HepG2 (cell line): ENCODE results near the gene LMOD2. TPM values are rescaled to one million over a fixed set of nuclear protein-coding genes. Genes with fewer than 3 reads are reported as not detected.

ENCODE experiments used
- ATAC-seq: fragments of 200-7000 bp; cut with Tn5 transposase; 3 replicates; pipeline ENCODE4 v1.9.1; 2020; ENCODE audit warnings: mild to moderate bottlenecking, moderate library complexity
- BruUV-seq: library from RNA; stranded (reverse); fragments of 400-500 nt; replicated peaks from 2 replicates; lab custom pipeline; 2021; lab: Mats Ljungman, UMichigan
- CTCF ChIA-PET: fragments of 300-600 bp; formaldehyde crosslinking; extraction: SDS; loops from one replicate; lab custom pipeline; 2021; ENCODE audit warnings: low total read pairs, inconsistent platforms, low intra/inter-chr PET ratio; lab: Yijun Ruan, JAX
- POLR2A ChIA-PET: fragments of 350-600 bp; sonication (Branson Sonifier 250); formaldehyde crosslinking; loops from one replicate; lab custom pipeline; 2020; ENCODE audit warnings: antibody characterized with exemption, inconsistent platforms; lab: Yijun Ruan, JAX
- DNase-seq: peaks from one replicate; pipeline ENCODE4 v3.0.0-alpha.2; 2015; ENCODE audit warnings: low spot score
- FAIRE-seq: peaks from 3 replicates; lab custom pipeline; 2011; peaks lifted over from hg19 to GRCh38; lab: Jason Lieb, UNC
- H2AFZ ChIP-seq: one replicate; pipeline ENCODE4 v1.6.1; 2011; ENCODE audit warnings: low read length, inconsistent platforms
- H3K27ac ChIP-seq: fragments of 300-600 bp; 3 replicates; pipeline ENCODE4 v1.8.0; 2011; ENCODE audit warnings: mixed run types, mild to moderate bottlenecking, mixed read lengths, low read length, inconsistent platforms; ENCODE audit not compliant: insufficient read depth; ENCODE audit errors: extremely low read length
- H3K27me3 ChIP-seq, 2 experiments: fragments of 200-600 bp in 1 of 2; 2 replicates in 1 of 2; 3 replicates in 1 of 2; pipeline versions ENCODE4 v1.6.0 to v1.8.0; 2011; ENCODE audit warnings: low read length in 2 of 2, mild to moderate bottlenecking in 2 of 2, moderate library complexity in 2 of 2, inconsistent platforms in 1 of 2; ENCODE audit not compliant: insufficient read depth in 2 of 2, control insufficient read depth in 1 of 2
- H3K36me3 ChIP-seq, 2 experiments: fragments of 200-600 bp in 1 of 2; replicated peaks in 1 of 2; 2 replicates in 1 of 2; 3 replicates in 1 of 2; pipeline versions ENCODE4 v1.5.1 to v1.8.0; 2011; ENCODE audit warnings: low read length in 2 of 2, inconsistent platforms in 1 of 2; ENCODE audit not compliant: insufficient read depth in 2 of 2, control insufficient read depth in 1 of 2
- H3K4me1 ChIP-seq: 2 replicates; pipeline ENCODE4 v1.5.1; 2012; ENCODE audit warnings: low read length, inconsistent platforms; ENCODE audit not compliant: insufficient read depth
- H3K4me2 ChIP-seq: 2 replicates; pipeline ENCODE4 v1.6.0; 2011; ENCODE audit warnings: low read depth, low read length, inconsistent platforms
- H3K4me3 ChIP-seq, 3 experiments: fragments of 200-600 bp in 1 of 3; sonication (generic), shearing (Covaris generic) in 1 of 3; replicated peaks in 1 of 3; 2 replicates each; pipeline ENCODE4 v1.5.1; 2011 to 2016; ENCODE audit warnings: low read length in 3 of 3, inconsistent platforms in 2 of 3, low read depth in 2 of 3, mild to moderate bottlenecking in 2 of 3, control low read depth in 1 of 3, mixed read lengths in 1 of 3; ENCODE audit not compliant: insufficient read depth in 1 of 3
- H3K79me2 ChIP-seq: one replicate; pipeline ENCODE4 v1.6.1; 2011; ENCODE audit warnings: low read length, inconsistent platforms; ENCODE audit not compliant: insufficient read depth
- H3K9ac ChIP-seq: 2 replicates; pipeline ENCODE4 v1.6.0; 2011; ENCODE audit warnings: mild to moderate bottlenecking, low read depth, low read length, inconsistent platforms; ENCODE audit not compliant: insufficient read depth
- H3K9me3 ChIP-seq: 2 replicates; pipeline ENCODE4 v1.5.1; 2012; ENCODE audit warnings: mild to moderate bottlenecking, low read length
- H4K20me1 ChIP-seq: 2 replicates; pipeline ENCODE4 v1.6.0; 2011; ENCODE audit warnings: inconsistent platforms, mild to moderate bottlenecking, low read length, moderate library complexity; ENCODE audit not compliant: insufficient read depth
- FOXA3 ChIP-seq: IDR thresholded peaks from 2 replicates; pipeline ENCODE4 v1.6.1; 2016; ENCODE audit warnings: missing genetic modification reagents, missing compliant biosample characterization
- HNRNPK ChIP-seq: fragments of 200-400 bp; formaldehyde crosslinking; IDR thresholded peaks from 2 replicates; pipeline ENCODE4 v1.6.1; 2018; ENCODE audit warnings: low read length, low read depth, moderate library complexity, mild to moderate bottlenecking; ENCODE audit not compliant: poor library complexity, severe bottlenecking
- KLF9 ChIP-seq: IDR thresholded peaks from 2 replicates; pipeline ENCODE4 v1.6.1; 2016; ENCODE audit warnings: low read depth
- PCBP1 ChIP-seq: fragments of 200-400 bp; formaldehyde crosslinking; IDR thresholded peaks from 2 replicates; pipeline ENCODE4 v1.6.1; 2017; ENCODE audit warnings: mild to moderate bottlenecking, low read depth, low read length, borderline replicate concordance
- YEATS4 ChIP-seq: sonication (generic); formaldehyde crosslinking; IDR thresholded peaks from 2 replicates; pipeline ENCODE4 v1.4.0; 2020; ENCODE audit warnings: missing genetic modification reagents, borderline replicate concordance
- ZBTB4 ChIP-seq: sonication (generic); formaldehyde crosslinking; IDR thresholded peaks from 2 replicates; pipeline ENCODE4 v1.4.0; 2020; ENCODE audit warnings: missing genetic modification reagents, mild to moderate bottlenecking, borderline replicate concordance
- ZFX ChIP-seq: sonication (generic); formaldehyde crosslinking; IDR thresholded peaks from 2 replicates; pipeline ENCODE4 v1.4.0; 2020; ENCODE audit warnings: mild to moderate bottlenecking, low read depth, missing genetic modification reagents, moderate library complexity
- ZNF160 ChIP-seq: sonication (generic); formaldehyde crosslinking; IDR thresholded peaks from 2 replicates; pipeline ENCODE4 v1.8.0; 2022; ENCODE audit warnings: mild to moderate bottlenecking, inconsistent platforms, missing genetic modification reagents
- ZNF343 ChIP-seq: sonication (generic); formaldehyde crosslinking; IDR thresholded peaks from 2 replicates; pipeline ENCODE4 v1.4.0; 2020; ENCODE audit warnings: mild to moderate bottlenecking, missing genetic modification reagents
- WGBS: methylation state at CpG from one replicate; pipeline ENCODE4 v1.1.6; 2017; ENCODE audit warnings: low lambda C conversion rate; 5-methylcytosine and 5-hydroxymethylcytosine counted together
- in situ Hi-C: cut with HindIII; loops from 2 replicates; pipeline ENCODE4 v1.10.0; 2017; ENCODE audit warnings: low pct_unique_long_range_greater_than_20kb; ENCODE audit not compliant: extremely low pct_ligation_motif_present
- intact Hi-C: fragments of 100-400 bp; cut with micrococcal nuclease; formaldehyde crosslinking; loops from one replicate; pipeline ENCODE4 v1.10.0; 2022; ENCODE audit not compliant: unreplicated experiment
- polyA plus RNA-seq, 8 experiments: library from polyadenylated mRNA; depleted of rRNA in 3 of 8; stranded (reverse) in 7 of 8; unstranded in 1 of 8; fragments of >200 nt; fragmentation: Illumina TruSeq in 4 of 8; extraction: Trizol in 4 of 8; gene quantifications; 2 replicates each; pipeline versions ENCODE4 v1.2.1 to v1.2.3, GENCODE V29; 2011 to 2016; ENCODE audit warnings: low read depth in 4 of 8, missing spikeins in 1 of 8, mixed read lengths in 1 of 8; ENCODE audit not compliant: insufficient read depth in 1 of 8
- total RNA-seq, 5 experiments: library from RNA; depleted of rRNA; stranded (reverse); fragments of >200 nt; fragmentation: Illumina TruSeq; extraction: Trizol; gene quantifications; 2 replicates each; pipeline ENCODE4 v1.2.3, GENCODE V29; 2016; ENCODE audit warnings: low read depth in 1 of 5
- TF ChIP-seq, protein P1 (sequence below): fragments of 450-650 bp; IDR thresholded peaks from 2 replicates; pipeline ENCODE4 v1.6.1; 2017; ENCODE audit warnings: mild to moderate bottlenecking
- TF ChIP-seq, protein P2 (sequence below): sonication (generic); formaldehyde crosslinking; IDR thresholded peaks from 2 replicates; pipeline ENCODE4 v1.4.0; 2020; ENCODE audit warnings: missing genetic modification reagents, low read depth, mild to moderate bottlenecking, borderline replicate concordance

Gene LMOD2
- total and polyA plus RNA-seq, 2 of the 13 experiments (the other 11 are each of a cell fraction or from before 2014, with no cell fraction given): not detected

DNA sequence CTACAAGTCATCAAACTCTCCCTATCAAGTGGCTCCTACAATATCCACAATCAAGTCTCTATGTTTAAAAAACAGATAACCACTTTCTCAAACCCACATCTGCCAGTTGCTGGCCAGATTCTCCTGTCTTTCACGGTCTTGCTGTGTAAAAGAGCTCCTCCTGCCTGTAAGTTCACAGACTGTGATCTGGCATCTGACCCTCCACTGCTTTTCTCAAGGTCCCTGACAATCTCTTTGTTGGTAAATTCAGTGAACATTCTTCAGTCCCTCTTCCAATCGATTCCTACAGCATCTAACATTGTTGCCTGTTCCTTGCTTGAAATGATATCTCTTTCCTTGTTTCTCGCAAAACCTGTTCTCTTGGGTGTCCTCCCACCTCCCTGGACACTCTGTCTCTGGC, 18.5 kb upstream of the LMOD2 start:
- no peak overlapping the region for H3K4me2 ChIP-seq
- intact Hi-C loops: no loop called here
- WGBS: 12% methylated on average over 3 of the region's 3 CpGs
- CTCF ChIA-PET: interaction anchor here (1.6 kb wide), 1 partner anchor 64 kb away, joined by 4 read pairs; no protein-coding TSS in a partner anchor
- H3K27ac ChIP-seq: no peak overlapping the region
- DNase-seq (no peak), FAIRE-seq (no peak), ATAC-seq (no peak; the same call in 1 of the 3 replicates)
- no peak overlapping the region for H3K4me3 ChIP-seq
- no peaks in the 10 kb centered on the region for H3K79me2 ChIP-seq
- H3K4me1 ChIP-seq: no peaks in the 10 kb centered on the region
- no peaks in the 10 kb centered on the region for H3K9me3 ChIP-seq
- POLR2A ChIA-PET: no interaction called here
- BruUV-seq: no TSS peak
- TF ChIP-seq, protein P1, sequence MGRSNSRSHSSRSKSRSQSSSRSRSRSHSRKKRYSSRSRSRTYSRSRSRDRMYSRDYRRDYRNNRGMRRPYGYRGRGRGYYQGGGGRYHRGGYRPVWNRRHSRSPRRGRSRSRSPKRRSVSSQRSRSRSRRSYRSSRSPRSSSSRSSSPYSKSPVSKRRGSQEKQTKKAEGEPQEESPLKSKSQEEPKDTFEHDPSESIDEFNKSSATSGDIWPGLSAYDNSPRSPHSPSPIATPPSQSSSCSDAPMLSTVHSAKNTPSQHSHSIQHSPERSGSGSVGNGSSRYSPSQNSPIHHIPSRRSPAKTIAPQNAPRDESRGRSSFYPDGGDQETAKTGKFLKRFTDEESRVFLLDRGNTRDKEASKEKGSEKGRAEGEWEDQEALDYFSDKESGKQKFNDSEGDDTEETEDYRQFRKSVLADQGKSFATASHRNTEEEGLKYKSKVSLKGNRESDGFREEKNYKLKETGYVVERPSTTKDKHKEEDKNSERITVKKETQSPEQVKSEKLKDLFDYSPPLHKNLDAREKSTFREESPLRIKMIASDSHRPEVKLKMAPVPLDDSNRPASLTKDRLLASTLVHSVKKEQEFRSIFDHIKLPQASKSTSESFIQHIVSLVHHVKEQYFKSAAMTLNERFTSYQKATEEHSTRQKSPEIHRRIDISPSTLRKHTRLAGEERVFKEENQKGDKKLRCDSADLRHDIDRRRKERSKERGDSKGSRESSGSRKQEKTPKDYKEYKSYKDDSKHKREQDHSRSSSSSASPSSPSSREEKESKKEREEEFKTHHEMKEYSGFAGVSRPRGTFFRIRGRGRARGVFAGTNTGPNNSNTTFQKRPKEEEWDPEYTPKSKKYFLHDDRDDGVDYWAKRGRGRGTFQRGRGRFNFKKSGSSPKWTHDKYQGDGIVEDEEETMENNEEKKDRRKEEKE: no peak
- TF ChIP-seq HNRNPK (no peak), KLF9 (CRISPR knock-in tag) (no peak), ZNF343 (CRISPR knock-in tag) (no peak), YEATS4 (CRISPR knock-in tag) (no peak)
- no peaks in the 10 kb centered on the region for H4K20me1 ChIP-seq
- no peaks in the 10 kb centered on the region for H3K27me3 ChIP-seq
- H3K36me3 ChIP-seq: no peaks in the 10 kb centered on the region
- H2AFZ ChIP-seq: no peak overlapping the region
- in situ Hi-C loops: loop anchor here (10.0 kb wide), 1 partner anchor 228 kb away; no protein-coding TSS in a partner anchor
- H3K9ac ChIP-seq: no peak overlapping the region

DNA sequence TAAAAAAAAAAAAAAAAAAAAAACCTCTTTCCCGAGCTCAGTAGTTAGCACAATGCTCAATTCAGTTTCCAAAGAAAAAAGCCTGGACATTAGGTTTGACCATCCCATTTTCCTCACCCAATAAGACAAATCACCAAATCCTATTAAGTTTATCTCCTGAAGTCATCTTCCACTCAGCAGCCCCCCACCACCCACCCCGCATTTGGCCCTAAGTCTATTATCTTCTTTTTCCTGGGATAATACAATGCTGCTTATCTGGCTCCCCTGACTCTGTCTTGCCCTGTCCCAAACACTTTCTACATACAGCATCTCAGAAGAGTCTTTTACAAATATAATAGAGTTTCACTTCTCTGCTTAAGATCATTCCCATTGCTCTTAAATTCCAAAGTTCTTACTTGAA, 17.8 kb upstream of the LMOD2 start:
- in situ Hi-C loops (loop anchor here (10.0 kb wide), 1 partner anchor 227 kb away; no protein-coding TSS in a partner anchor), intact Hi-C loops (no loop called here)
- POLR2A ChIA-PET: no interaction called here
- BruUV-seq: no TSS peak
- H3K4me3 ChIP-seq: no peak overlapping the region
- no peak overlapping the region for H3K9ac ChIP-seq
- no peaks in the 10 kb centered on the region for H4K20me1 ChIP-seq
- H2AFZ ChIP-seq: no peak overlapping the region
- 29% methylated on average over 2 of the region's 2 CpGs for WGBS
- H3K27me3 ChIP-seq: no peaks in the 10 kb centered on the region
- ATAC-seq (no peak), FAIRE-seq (no peak), DNase-seq (no peak)
- H3K36me3 ChIP-seq: no peaks in the 10 kb centered on the region
- H3K4me1 ChIP-seq: no peaks in the 10 kb centered on the region
- H3K9me3 ChIP-seq: no peaks in the 10 kb centered on the region
- CTCF ChIA-PET: no interaction called here
- no peaks in the 10 kb centered on the region for H3K79me2 ChIP-seq
- H3K4me2 ChIP-seq: no peak overlapping the region
- no peak overlapping the region for H3K27ac ChIP-seq
- TF ChIP-seq HNRNPK (no peak), PCBP1 (no peak), ZNF160 (CRISPR knock-in tag) (no peak), ZFX (CRISPR knock-in tag) (no peak), ZBTB4 (CRISPR knock-in tag) (no peak), FOXA3 (CRISPR knock-in tag) (no peak)
- TF ChIP-seq, protein P2, sequence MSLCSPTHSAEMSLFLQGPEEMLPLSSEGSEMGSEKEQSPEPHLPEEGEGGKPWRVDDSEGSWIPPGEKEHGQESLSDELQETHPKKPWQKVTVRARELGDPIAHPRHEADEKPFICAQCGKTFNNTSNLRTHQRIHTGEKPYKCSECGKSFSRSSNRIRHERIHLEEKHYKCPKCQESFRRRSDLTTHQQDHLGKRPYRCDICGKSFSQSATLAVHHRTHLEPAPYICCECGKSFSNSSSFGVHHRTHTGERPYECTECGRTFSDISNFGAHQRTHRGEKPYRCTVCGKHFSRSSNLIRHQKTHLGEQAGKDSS (CRISPR knock-in tag): no peak
